Mesendoderm (in vitro differentiated cells): ENCODE data around the gene MAST4.
A peak's percentile ranks its signal among the peaks of the same experiment; 100 is the strongest.

Experiments used
- DNase-seq: peaks from one replicate; pipeline ENCODE4 v3.0.0; 2013
- H2AK5ac ChIP-seq: 2 replicates; pipeline ENCODE4 v1.6.1; 2013; ENCODE audit warnings: low read length, inconsistent platforms
- H2BK120ac ChIP-seq: 2 replicates; pipeline ENCODE4 v1.6.1; 2013; ENCODE audit warnings: low read depth, mild to moderate bottlenecking, low read length, moderate library complexity, mixed read lengths
- H2BK15ac ChIP-seq: replicated peaks from 2 replicates; pipeline ENCODE4 v1.6.1; 2013; ENCODE audit warnings: low read depth, mild to moderate bottlenecking, moderate library complexity
- H2BK5ac ChIP-seq: 2 replicates; pipeline ENCODE4 v1.6.1; 2013; ENCODE audit warnings: low read length, inconsistent platforms
- H3K18ac ChIP-seq: 2 replicates; pipeline ENCODE4 v1.6.1; 2013; ENCODE audit warnings: mild to moderate bottlenecking, low read length, mixed read lengths
- H3K23ac ChIP-seq: one replicate; pipeline ENCODE4 v1.6.1; 2013; ENCODE audit warnings: low read length
- H3K27ac ChIP-seq: 2 replicates; pipeline ENCODE4 v1.5.1; 2013; ENCODE audit warnings: low read depth, mild to moderate bottlenecking, inconsistent platforms, low read length, moderate library complexity
- H3K27me3 ChIP-seq: 2 replicates; pipeline ENCODE4 v1.6.1; 2013; ENCODE audit warnings: low read length, control low read depth, mild to moderate bottlenecking, inconsistent platforms; ENCODE audit not compliant: insufficient read depth, poor library complexity
- H3K36me3 ChIP-seq: 2 replicates; pipeline ENCODE4 v1.6.1; 2013; ENCODE audit warnings: low read length, inconsistent platforms; ENCODE audit not compliant: control insufficient read depth, insufficient read depth
- H3K4ac ChIP-seq: one replicate; pipeline ENCODE4 v1.6.1; 2013; ENCODE audit warnings: low read depth, mild to moderate bottlenecking, low read length, moderate library complexity
- H3K4me1 ChIP-seq: 2 replicates; pipeline ENCODE4 v1.6.1; 2013; ENCODE audit warnings: low read depth, low read length, inconsistent platforms; ENCODE audit not compliant: control insufficient read depth
- H3K4me2 ChIP-seq: 2 replicates; pipeline ENCODE4 v1.6.1; 2013; ENCODE audit warnings: low read length
- H3K4me3 ChIP-seq: 2 replicates; pipeline ENCODE4 v1.5.1; 2013; ENCODE audit warnings: mild to moderate bottlenecking, low read length
- H3K56ac ChIP-seq: one replicate; pipeline ENCODE4 v1.6.1; 2013; ENCODE audit warnings: low read length
- H3K79me1 ChIP-seq: 2 replicates; pipeline ENCODE4 v1.6.1; 2013; ENCODE audit warnings: low read length, inconsistent platforms
- H3K79me2 ChIP-seq: 2 replicates; pipeline ENCODE4 v1.6.1; 2013; ENCODE audit warnings: mild to moderate bottlenecking, low read length; ENCODE audit not compliant: control insufficient read depth, insufficient read depth
- H3K9ac ChIP-seq: 2 replicates; pipeline ENCODE4 v1.6.1; 2013; ENCODE audit warnings: low read length, inconsistent platforms
- H4K5ac ChIP-seq: one replicate; pipeline ENCODE4 v1.6.1; 2013; ENCODE audit warnings: low read length
- H4K8ac ChIP-seq: one replicate; pipeline ENCODE4 v1.6.1; 2013; ENCODE audit warnings: low read depth, mild to moderate bottlenecking, control low read depth, low read length, moderate library complexity
- WGBS: extraction: QIAGEN DNeasy Blood & Tissue Kit; methylation state at CpG from one replicate; pipeline ENCODE4 v1.1.7; 2013; ENCODE audit warnings: low lambda C conversion rate, missing lambda C conversion rate; ENCODE audit not compliant: insufficient coverage; ENCODE audit errors: extremely low coverage; 5-methylcytosine and 5-hydroxymethylcytosine counted together

MAST4 gene

GRCh38 chr5:67021962-67022361, 425.8 kb downstream of the MAST4 start:
- H3K27me3 ChIP-seq: no peaks in the 10 kb centered on the region
- H3K4ac ChIP-seq: no peak overlapping the region
- H3K79me2 ChIP-seq: no peaks in the 10 kb centered on the region
- WGBS: no CpG with 5 or more reads among the region's 3 CpGs
- H4K8ac ChIP-seq: no peak overlapping the region
- H3K27ac ChIP-seq: no peak overlapping the region
- no peaks in the 10 kb centered on the region for H3K36me3 ChIP-seq
- no peak overlapping the region for H3K56ac ChIP-seq
- H2BK15ac ChIP-seq: no peak overlapping the region
- no peaks in the 10 kb centered on the region for H3K4me1 ChIP-seq
- H4K5ac ChIP-seq: no peak overlapping the region
- H3K4me2 ChIP-seq: no peak overlapping the region
- no peaks in the 10 kb centered on the region for H3K79me1 ChIP-seq
- no peak overlapping the region for H3K9ac ChIP-seq
- no peak for DNase-seq
- H3K23ac ChIP-seq: no peak overlapping the region
- no peak overlapping the region for H2AK5ac ChIP-seq
- no peak overlapping the region for H2BK120ac ChIP-seq
- H2BK5ac ChIP-seq: no peak overlapping the region
- no peak overlapping the region for H3K4me3 ChIP-seq
- H3K18ac ChIP-seq: no peak overlapping the region

- DNase-seq: no peak
- Histone ChIP-seq H3K79me1 (no peaks in the 10 kb centered on the region), H3K36me3 (no peaks in the 10 kb centered on the region)
These were observed 429.3 kb downstream of the MAST4 start for GRCh38 chr5:67025457-67025856.

GRCh38 chr5:67026278-67026677, 430.1 kb downstream of the MAST4 start:
- Histone ChIP-seq H3K79me1 (no peaks in the 10 kb centered on the region), H3K27me3 (no peaks in the 10 kb centered on the region), H2AK5ac (no peak overlapping the region), H3K56ac (no peak overlapping the region), H2BK120ac (no peak overlapping the region), H3K4me2 (no peak overlapping the region), H2BK5ac (no peak overlapping the region), H3K4ac (no peak overlapping the region), H3K23ac (no peak overlapping the region), H3K4me3 (no peak overlapping the region), H3K9ac (no peak overlapping the region), H4K5ac (no peak overlapping the region), H3K4me1 (no peaks in the 10 kb centered on the region), H3K36me3 (no peaks in the 10 kb centered on the region), H3K79me2 (no peaks in the 10 kb centered on the region), H2BK15ac (no peak overlapping the region), H3K27ac (no peak overlapping the region), H3K18ac (no peak overlapping the region), H4K8ac (no peak overlapping the region)
- no peak for DNase-seq
- no CpG with 5 or more reads among the region's 1 CpG for WGBS

More at GRCh38 chr5:67025457-67025856, 429.3 kb downstream of the MAST4 start:
- H3K27ac ChIP-seq: no peak overlapping the region
- no peak overlapping the region for H3K56ac ChIP-seq
- no peaks in the 10 kb centered on the region for H3K4me1 ChIP-seq
- H3K79me2 ChIP-seq: no peaks in the 10 kb centered on the region
- no peak overlapping the region for H3K9ac ChIP-seq
- no peaks in the 10 kb centered on the region for H3K27me3 ChIP-seq
- H2BK15ac ChIP-seq: no peak overlapping the region
- no peak overlapping the region for H3K4ac ChIP-seq
- no peak overlapping the region for H3K4me3 ChIP-seq
- no peak overlapping the region for H2AK5ac ChIP-seq
- no peak overlapping the region for H3K23ac ChIP-seq
- no peak overlapping the region for H2BK5ac ChIP-seq
- no peak overlapping the region for H4K8ac ChIP-seq
- no peak overlapping the region for H3K4me2 ChIP-seq
- no peak overlapping the region for H4K5ac ChIP-seq
- H3K18ac ChIP-seq: no peak overlapping the region
- WGBS: no CpG with 5 or more reads among the region's 2 CpGs
- H2BK120ac ChIP-seq: no peak overlapping the region

GRCh38 chr5:67027171-67027570, 431.0 kb downstream of the MAST4 start:
- Histone ChIP-seq H3K36me3 (no peaks in the 10 kb centered on the region), H3K18ac (no peak overlapping the region), H3K9ac (no peak overlapping the region), H3K4ac (no peak overlapping the region), H3K4me2 (no peak overlapping the region), H3K27me3 (no peaks in the 10 kb centered on the region), H3K23ac (no peak overlapping the region), H3K79me1 (no peaks in the 10 kb centered on the region), H3K4me3 (no peak overlapping the region), H3K4me1 (no peaks in the 10 kb centered on the region), H4K8ac (no peak overlapping the region), H3K56ac (no peak overlapping the region), H4K5ac (no peak overlapping the region), H2BK120ac (no peak overlapping the region), H3K27ac (no peak overlapping the region), H2BK5ac (no peak overlapping the region), H2AK5ac (no peak overlapping the region), H2BK15ac (no peak overlapping the region), H3K79me2 (no peaks in the 10 kb centered on the region)
- no peak for DNase-seq
- no CpG with 5 or more reads among the region's 2 CpGs for WGBS

- Histone ChIP-seq H4K8ac (no peak overlapping the region), H3K4me2 (no peak overlapping the region), H3K27ac (no peak overlapping the region), H3K36me3 (no peaks in the 10 kb centered on the region), H3K23ac (no peak overlapping the region), H2BK5ac (no peak overlapping the region), H2BK120ac (no peak overlapping the region), H3K4me3 (no peak overlapping the region), H4K5ac (no peak overlapping the region), H2BK15ac (no peak overlapping the region), H3K79me1 (no peaks in the 10 kb centered on the region), H3K4me1 (no peaks in the 10 kb centered on the region), H2AK5ac (no peak overlapping the region), H3K18ac (no peak overlapping the region), H3K9ac (no peak overlapping the region), H3K79me2 (no peaks in the 10 kb centered on the region), H3K4ac (no peak overlapping the region), H3K27me3 (no peaks in the 10 kb centered on the region), H3K56ac (no peak overlapping the region)
- no peak for DNase-seq
- WGBS: no CpG with 5 or more reads among the region's 4 CpGs
These were observed 432.2 kb downstream of the MAST4 start for GRCh38 chr5:67028371-67028770.

GRCh38 chr5:67028941-67029340, 432.7 kb downstream of the MAST4 start:
- H4K5ac ChIP-seq: no peak overlapping the region
- H3K4me2 ChIP-seq: no peak overlapping the region
- no CpG with 5 or more reads among the region's 4 CpGs for WGBS
- H3K79me1 ChIP-seq: no peaks in the 10 kb centered on the region
- H4K8ac ChIP-seq: peak overlapping the region; percentile 5
- no peak overlapping the region for H3K18ac ChIP-seq
- H3K27ac ChIP-seq: no peak overlapping the region
- H3K4me1 ChIP-seq: no peaks in the 10 kb centered on the region
- no peak overlapping the region for H3K23ac ChIP-seq
- H2BK15ac ChIP-seq: no peak overlapping the region
- H3K9ac ChIP-seq: no peak overlapping the region
- H3K56ac ChIP-seq: no peak overlapping the region
- no peak for DNase-seq
- H3K4ac ChIP-seq: no peak overlapping the region
- no peaks in the 10 kb centered on the region for H3K27me3 ChIP-seq
- H3K4me3 ChIP-seq: no peak overlapping the region
- no peaks in the 10 kb centered on the region for H3K36me3 ChIP-seq
- no peak overlapping the region for H2BK120ac ChIP-seq
- H2AK5ac ChIP-seq: no peak overlapping the region
- no peaks in the 10 kb centered on the region for H3K79me2 ChIP-seq
- H2BK5ac ChIP-seq: no peak overlapping the region
